Measurements from ENCODE around the gene OCIAD2.
"Not testable (repeated sequence)": the region's sequence is repeated elsewhere in the genome, so short reads cannot be mapped to it uniquely, and the experiment has no call there.

The OCIAD2 gene

GRCh38 chr4:48851651-48852050 lies 54.9 kb downstream of the OCIAD2 start:
- DNase-seq, result no peak

- not testable (repeated sequence) for DNase-seq
Observed at GRCh38 chr4:48848799-48849198, 57.8 kb downstream of the OCIAD2 start.

GRCh38 chr4:48844843-48845242 lies 61.7 kb downstream of the OCIAD2 start:
- DNase-seq, result no peak

- DNase-seq, result no peak
Observed at GRCh38 chr4:48841045-48841827, 65.3 kb downstream of the OCIAD2 start.

GRCh38 chr4:48836658-48837057 lies 69.9 kb downstream of the OCIAD2 start:
- DNase-seq, result no peak
